GM20000 (cell line): ENCODE measurements around the gene PDE4A.

Experiments
- DNase-seq: peaks from one replicate; pipeline ENCODE4 v3.0.0; 2012; ENCODE audit warnings: low spot score
- TF ChIP-seq, protein P1 (sequence below): IDR thresholded peaks from 2 replicates; pipeline ENCODE4 v1.5.1; 2012; ENCODE audit warnings: mild to moderate bottlenecking, control low read depth; ENCODE audit errors: extremely low read depth, missing control alignments

Gene PDE4A

DNA sequence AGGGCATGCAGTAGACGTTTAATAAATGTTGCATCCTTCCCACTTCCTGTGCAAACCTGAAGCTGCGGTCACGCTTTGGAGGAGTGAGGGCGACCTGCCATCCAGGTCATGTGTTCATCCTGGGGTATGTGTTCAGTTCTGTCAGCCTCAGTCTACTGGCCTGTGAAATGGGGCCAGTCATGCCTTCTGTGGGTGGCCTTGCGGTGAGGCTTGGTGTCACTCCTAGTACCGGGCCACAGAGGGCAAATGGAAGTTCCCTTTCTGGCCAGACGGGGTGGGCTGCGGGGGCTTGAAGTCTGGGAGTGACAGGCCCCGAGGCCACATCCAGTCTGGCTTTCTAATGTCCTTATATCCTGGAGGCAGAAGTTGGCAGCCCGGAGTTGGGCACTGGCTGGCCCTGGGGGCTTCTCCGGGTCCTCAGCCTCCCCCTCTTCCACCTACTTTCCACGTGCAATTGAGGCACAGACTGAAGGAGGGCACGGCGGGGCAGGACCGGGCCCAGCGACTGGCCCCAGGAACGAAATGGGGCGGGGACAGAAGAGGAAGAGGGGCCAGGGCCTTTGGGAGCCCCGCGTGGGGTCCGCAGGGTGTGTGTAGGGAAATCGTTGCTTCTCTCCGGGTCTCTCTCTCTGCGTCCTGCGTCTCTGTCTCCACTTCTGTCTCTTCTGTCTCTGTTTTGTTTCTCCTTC is 11.1 kb downstream of the PDE4A start:
- TF ChIP-seq, protein P1, sequence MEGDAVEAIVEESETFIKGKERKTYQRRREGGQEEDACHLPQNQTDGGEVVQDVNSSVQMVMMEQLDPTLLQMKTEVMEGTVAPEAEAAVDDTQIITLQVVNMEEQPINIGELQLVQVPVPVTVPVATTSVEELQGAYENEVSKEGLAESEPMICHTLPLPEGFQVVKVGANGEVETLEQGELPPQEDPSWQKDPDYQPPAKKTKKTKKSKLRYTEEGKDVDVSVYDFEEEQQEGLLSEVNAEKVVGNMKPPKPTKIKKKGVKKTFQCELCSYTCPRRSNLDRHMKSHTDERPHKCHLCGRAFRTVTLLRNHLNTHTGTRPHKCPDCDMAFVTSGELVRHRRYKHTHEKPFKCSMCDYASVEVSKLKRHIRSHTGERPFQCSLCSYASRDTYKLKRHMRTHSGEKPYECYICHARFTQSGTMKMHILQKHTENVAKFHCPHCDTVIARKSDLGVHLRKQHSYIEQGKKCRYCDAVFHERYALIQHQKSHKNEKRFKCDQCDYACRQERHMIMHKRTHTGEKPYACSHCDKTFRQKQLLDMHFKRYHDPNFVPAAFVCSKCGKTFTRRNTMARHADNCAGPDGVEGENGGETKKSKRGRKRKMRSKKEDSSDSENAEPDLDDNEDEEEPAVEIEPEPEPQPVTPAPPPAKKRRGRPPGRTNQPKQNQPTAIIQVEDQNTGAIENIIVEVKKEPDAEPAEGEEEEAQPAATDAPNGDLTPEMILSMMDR: no peak
- DNase-seq: peak; percentile 78

DNA sequence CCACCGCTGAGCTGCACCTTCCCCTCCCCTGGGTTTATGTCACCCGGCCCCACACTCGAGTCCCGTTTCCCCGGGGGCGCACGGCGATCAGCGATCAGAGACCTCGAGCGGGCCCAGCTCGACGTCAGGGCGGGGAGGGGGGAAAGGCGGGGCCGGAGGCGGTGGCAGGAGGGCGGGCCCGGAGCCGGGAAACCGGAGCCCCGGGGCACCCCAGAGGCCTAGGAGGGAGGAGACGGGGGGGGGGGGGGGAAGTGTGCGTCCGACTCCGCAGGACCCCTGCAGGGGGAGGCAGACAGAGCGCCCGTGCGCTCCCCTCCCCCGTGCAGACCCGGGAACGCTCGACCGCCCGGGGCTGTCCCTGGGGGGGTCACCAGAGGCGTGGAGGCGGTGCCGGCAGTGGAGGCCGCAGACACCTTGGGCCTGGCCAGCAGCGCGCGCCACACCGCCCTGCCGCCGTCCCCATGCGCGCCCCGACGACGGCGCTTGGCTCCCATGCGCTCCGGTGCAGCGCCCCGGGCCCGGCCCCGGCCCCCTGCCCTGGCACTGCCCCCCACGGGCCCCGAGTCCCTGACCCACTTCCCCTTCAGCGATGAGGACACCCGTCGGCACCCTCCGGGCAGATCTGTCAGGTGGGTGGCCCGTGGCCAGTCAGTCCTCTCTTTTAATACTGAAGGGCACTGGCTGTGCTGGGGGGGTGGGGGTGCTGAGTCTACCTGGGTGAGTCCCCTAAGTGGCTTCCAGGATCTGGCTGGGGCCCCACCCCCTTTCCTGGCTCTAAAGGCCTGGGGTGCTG is 11.8 kb downstream of the PDE4A start:
- DNase-seq: peak; percentile 92
- TF ChIP-seq, protein P1: no peak

DNA sequence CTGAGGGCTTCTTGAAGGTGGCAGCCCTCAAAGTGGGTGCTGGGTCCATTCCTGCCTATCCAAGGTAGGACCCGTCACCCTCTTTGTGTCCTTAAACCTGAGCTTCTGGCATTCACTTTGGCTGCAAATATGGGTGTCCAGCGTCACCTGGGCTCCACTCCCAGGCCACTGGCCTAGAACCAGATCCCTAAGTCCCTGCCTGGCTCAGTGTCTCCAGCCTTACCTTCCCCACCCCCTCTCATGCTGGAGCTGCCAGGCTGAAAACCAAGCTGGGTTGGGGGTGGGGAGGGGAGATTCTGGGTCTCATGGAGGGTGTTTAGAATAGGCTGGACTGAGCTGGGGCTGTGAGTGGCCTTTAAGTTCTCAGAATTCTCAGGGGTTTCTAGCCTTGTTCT is 12.4 kb downstream of the PDE4A start:
- TF ChIP-seq, protein P1: no peak
- peak; percentile 3 for DNase-seq

DNA sequence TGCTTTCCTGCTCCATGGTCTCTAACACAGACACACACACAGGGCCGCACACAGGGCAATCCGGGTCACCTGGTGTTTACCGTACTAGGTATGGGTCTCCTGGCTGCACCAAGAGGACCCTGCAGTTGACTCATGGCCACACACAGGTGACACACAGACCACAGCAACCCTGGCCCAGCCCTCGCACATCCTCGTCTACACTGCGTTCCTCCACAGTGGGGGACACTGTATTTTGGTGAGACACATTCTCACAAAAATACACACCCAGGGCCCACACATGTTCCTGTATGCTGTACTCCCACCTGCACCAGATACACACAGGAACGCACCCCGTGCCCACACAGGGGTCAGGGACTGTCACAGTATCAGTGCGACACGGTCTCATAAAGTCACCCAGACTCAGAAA is 12.8 kb downstream of the PDE4A start:
- peak; percentile 3 for DNase-seq
- TF ChIP-seq, protein P1: no peak

DNA sequence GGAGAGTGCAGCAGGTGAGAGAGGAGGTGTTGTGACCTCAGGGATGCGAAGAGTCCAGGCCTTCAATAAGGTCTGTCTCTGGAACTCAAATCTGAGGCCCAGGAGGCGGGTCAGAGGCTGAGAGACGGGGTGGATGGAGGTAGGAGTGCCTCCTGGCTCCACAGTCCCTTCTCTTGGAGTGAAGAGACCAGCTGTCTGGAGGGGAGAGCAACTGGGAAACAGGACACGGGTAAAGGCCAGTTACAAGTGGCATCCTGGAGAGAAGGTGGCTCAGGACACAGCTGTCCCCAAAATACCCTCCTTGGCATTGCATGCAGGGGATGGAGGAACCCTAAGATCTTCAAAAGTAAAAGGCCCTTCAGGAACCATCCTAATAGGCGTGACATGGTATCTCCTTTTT is 19.2 kb downstream of the PDE4A start:
- no peak for DNase-seq
- TF ChIP-seq, protein P1: no peak

DNA sequence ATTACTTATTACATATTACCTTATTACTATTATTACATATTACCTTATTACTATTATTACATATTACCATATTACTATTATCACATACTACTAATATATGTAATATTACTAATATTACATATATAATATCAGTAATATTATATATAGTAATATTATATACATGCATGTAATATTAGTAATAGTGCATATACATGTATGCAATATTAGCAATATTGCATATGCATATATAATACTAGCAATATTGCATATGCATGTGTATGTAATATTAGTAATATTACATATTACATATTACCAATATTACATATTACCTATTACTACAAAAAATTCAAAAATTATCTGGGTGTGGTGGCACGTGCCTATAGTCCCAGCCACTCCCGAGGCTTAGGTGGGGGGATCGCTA is 22.4 kb downstream of the PDE4A start:
- DNase-seq: no peak
- TF ChIP-seq, protein P1: no peak

DNA sequence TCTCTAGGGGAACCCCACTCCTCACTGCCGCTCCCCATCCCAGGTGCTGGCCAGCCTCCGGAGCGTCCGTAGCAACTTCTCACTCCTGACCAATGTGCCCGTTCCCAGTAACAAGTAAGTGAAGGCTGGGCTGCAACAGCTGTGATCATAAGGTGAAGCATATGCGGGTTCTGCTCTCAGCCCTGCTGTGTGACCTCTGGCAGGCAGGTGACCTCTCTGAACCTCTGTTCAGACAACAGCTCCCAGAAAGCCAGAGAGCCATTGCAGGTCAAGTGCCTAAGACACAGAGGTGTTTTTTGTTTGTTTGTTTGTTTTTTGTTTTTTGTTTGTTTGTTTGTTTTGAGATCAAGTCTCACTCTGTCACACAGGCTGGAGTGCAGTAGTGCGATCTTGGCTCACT is 28.7 kb downstream of the PDE4A start:
- TF ChIP-seq, protein P1: no peak
- no peak for DNase-seq
